Measurements from ENCODE around the gene GLCCI1. TPM values are rescaled to one million over a fixed set of nuclear protein-coding genes. Genes with fewer than 3 reads are reported as not detected.
A peak's percentile ranks its signal among the peaks of the same experiment; 100 is the strongest.

The GLCCI1 gene
- total RNA-seq, 2 experiments from 2014 or later, result 27.9 to 29.6 TPM

- ChIA-PET CTCF (interaction anchor here (0.7 kb wide), 1 partner anchor 262 kb away, joined by 3 read pairs; no protein-coding TSS in a partner anchor), POLR2A (no interaction called here)
- Mint-ChIP-seq H3K4me1 (peaks cover 21% of the 10 kb centered on the region), H3K27me3 (no peaks in the 10 kb centered on the region), H3K36me3 (ENCODE audit: low read depth) (no peaks in the 10 kb centered on the region), H3K9me3 (no peaks in the 10 kb centered on the region), H3K4me3 (no peak overlapping the region), H3K27ac (no peak overlapping the region)
- DNase-seq, result no peak
Observed at GRCh38 chr7:7938471-7938870, 30.1 kb upstream of the GLCCI1 start.

DNA sequence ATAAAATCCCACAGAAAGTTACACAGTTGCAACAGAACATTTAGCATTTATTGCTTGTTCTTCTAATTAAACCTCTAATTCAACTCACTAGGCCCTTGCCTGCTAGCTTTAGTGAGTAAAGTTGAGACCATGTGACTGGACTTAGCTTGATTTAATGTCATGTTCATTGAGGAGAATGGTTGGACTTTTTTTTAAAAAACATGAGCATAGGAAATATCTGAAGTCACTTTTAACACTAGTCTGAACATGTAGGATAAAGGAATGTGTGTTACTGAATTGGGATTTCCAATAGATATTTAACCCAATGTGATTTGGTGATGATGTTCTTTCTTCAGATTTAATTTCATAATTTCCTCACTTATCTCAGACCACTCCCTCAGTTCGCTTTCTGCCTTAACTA, 24.6 kb upstream of the GLCCI1 start:
- Mint-ChIP-seq H3K27me3 (no peaks in the 10 kb centered on the region), H3K9me3 (no peaks in the 10 kb centered on the region), H3K4me3 (peak overlapping the region; percentile 60), H3K36me3 (ENCODE audit: low read depth) (no peaks in the 10 kb centered on the region), H3K27ac (peak overlapping the region; percentile 91), H3K4me1 (peaks cover 29% of the 10 kb centered on the region)
- POLR2A ChIA-PET, result interaction anchor here (1.2 kb wide), 1 partner anchor 24 kb away, joined by 8 read pairs; the partner anchor contains the start of gene GLCCI1
- CTCF ChIA-PET, result interaction anchor here (0.8 to 1.9 kb wide), 4 partner anchors 9 to 180 kb away, joined by 3 to 6 read pairs (median 4); no protein-coding TSS in a partner anchor
- DNase-seq, result no peak

DNA sequence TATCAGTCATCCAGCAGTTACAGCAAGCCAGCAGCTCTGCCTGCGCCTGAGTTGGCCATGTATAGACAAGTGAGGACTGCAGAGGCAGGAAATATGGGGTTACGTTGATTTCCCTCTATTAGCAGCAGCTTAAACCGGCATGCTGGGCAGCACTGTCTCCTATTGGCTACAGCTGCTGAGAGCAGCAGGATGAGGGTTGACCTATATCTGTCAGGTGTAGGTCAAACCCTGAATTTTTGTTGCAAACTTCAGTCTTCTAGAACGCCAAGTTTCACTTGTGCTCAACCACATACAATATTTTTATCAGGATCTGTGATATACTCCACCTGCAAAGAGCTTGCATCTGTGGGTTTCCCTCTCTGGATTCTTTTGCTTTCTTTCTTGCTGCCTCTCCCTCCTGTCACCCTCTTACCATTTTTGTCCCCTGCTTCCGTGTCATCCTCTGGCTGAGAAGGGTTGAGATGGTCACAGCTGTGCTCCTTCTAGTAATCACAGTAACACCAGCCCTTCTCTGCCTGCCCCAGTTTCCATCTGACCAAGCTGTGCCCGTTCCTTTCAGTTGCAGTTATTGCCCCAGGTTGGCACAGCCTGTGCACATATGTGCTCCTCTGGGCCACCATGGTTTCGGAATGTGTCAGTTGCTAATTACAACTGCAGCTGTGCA, 23.8 kb upstream of the GLCCI1 start:
- POLR2A ChIA-PET, result interaction anchor here (1.2 kb wide), 1 partner anchor 23 kb away, joined by 8 read pairs; the partner anchor contains the start of gene GLCCI1
- peak; percentile 60 for DNase-seq
- H3K9me3 Mint-ChIP-seq, result no peaks in the 10 kb centered on the region
- H3K4me1 Mint-ChIP-seq, result peaks cover 29% of the 10 kb centered on the region
- no peaks in the 10 kb centered on the region for H3K27me3 Mint-ChIP-seq
- H3K4me3 Mint-ChIP-seq, result peak overlapping the region; percentile 60
- CTCF ChIA-PET, result interaction anchor here (0.8 to 1.9 kb wide), 4 partner anchors 8 to 52 kb away, joined by 3 to 6 read pairs (median 4); no protein-coding TSS in a partner anchor
- peak overlapping the region; percentile 91 for H3K27ac Mint-ChIP-seq
- H3K36me3 Mint-ChIP-seq (ENCODE audit: low read depth), result no peaks in the 10 kb centered on the region

DNA sequence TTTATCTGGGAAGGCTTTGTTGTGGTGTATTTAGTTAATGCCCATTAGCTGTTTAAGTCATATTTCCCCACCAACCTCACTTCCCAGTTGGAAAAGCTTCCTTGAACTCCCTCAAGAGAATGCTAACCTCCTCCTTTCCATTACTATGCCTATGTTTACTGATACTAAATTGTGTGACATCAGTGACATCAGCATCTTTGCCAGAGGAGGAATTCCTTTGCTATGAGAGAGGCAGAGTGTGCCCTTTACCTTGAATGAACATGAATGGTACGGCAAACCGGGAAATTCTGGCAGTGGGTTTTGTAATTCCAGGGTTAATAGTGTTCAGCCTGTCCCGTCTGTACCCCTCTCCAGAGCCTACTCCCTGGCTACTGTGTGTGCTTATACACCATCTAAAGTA, 22.1 kb upstream of the GLCCI1 start:
- peaks cover 3% of the 10 kb centered on the region for H3K36me3 Mint-ChIP-seq (ENCODE audit: low read depth)
- ChIA-PET POLR2A (no interaction called here), CTCF (no interaction called here)
- H3K4me1 Mint-ChIP-seq, result peaks cover 29% of the 10 kb centered on the region
- no peak overlapping the region for H3K4me3 Mint-ChIP-seq
- H3K27me3 Mint-ChIP-seq, result no peaks in the 10 kb centered on the region
- H3K9me3 Mint-ChIP-seq, result peaks cover 9% of the 10 kb centered on the region
- no peak for DNase-seq
- no peak overlapping the region for H3K27ac Mint-ChIP-seq

GRCh38 chr7:7948232-7948631, 20.4 kb upstream of the GLCCI1 start:
- CTCF ChIA-PET, result interaction anchor here (1.4 kb wide), 1 partner anchor 18 kb away, joined by 3 read pairs; no protein-coding TSS in a partner anchor
- POLR2A ChIA-PET, result no interaction called here

DNA sequence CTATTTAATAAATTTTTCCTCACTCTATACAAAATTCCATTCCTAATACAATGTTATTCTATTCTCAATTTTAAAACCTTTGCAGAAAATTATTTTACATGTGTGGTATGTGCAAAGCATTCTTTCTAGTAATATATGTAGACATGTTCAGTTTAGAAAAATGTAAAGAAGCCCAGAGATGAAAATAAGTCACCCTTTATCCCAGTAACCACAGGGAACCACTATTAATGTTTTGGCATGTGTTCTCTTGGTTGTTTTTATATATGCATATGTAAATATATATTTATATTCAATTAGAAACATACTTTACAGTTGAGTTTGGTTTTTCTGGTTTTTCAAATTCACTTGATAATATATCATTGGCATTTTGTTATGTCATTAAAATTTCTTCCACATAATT, 14.8 kb upstream of the GLCCI1 start:
- ChIA-PET CTCF (interaction anchor here (1.1 to 1.6 kb wide), 3 partner anchors 9 to 16 kb away, joined by 5 to 8 read pairs (median 6); no protein-coding TSS in a partner anchor), POLR2A (no interaction called here)
- DNase-seq, result no peak
- H3K4me3 Mint-ChIP-seq, result no peak overlapping the region
- H3K4me1 Mint-ChIP-seq, result no peaks in the 10 kb centered on the region
- H3K27ac Mint-ChIP-seq, result no peak overlapping the region
- H3K36me3 Mint-ChIP-seq (ENCODE audit: low read depth), result peaks cover 10% of the 10 kb centered on the region
- peaks cover 11% of the 10 kb centered on the region for H3K9me3 Mint-ChIP-seq
- no peaks in the 10 kb centered on the region for H3K27me3 Mint-ChIP-seq

More at GRCh38 chr7:7948232-7948631, 20.4 kb upstream of the GLCCI1 start:
- H3K36me3 Mint-ChIP-seq (ENCODE audit: low read depth), result peaks cover 6% of the 10 kb centered on the region
- peaks cover 27% of the 10 kb centered on the region for H3K4me1 Mint-ChIP-seq
- H3K4me3 Mint-ChIP-seq, result no peak overlapping the region
- H3K27ac Mint-ChIP-seq, result no peak overlapping the region
- no peak for DNase-seq
- H3K9me3 Mint-ChIP-seq, result peaks cover 11% of the 10 kb centered on the region
- H3K27me3 Mint-ChIP-seq, result no peaks in the 10 kb centered on the region

DNA sequence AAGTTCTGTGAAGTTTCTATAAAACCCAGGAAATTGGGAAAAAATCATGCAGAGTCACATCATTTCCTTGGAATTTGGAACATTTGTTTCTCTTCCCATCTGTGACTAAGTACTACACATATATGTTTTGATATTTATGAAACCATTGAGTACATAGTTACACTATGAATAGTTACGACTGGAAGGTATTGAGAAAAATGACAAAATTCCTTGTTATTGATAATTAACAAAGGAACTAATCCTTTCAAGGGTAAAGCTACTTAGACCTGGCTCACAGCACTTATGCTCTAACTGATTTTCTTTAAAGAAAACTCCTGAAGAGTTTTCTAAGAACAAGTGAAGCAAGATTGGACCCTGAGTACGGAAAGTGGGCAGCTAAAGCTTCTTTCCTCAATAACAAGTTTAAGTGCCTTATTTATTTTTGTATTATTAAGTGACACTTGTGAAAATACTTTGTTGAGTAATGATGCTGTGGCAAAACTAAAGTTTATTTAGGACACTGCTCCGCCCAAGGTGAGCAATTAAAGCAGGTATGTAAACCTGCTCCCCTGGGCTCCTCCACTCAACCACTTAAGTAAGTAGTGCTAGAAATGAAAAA, 12.0 kb upstream of the GLCCI1 start:
- H3K36me3 Mint-ChIP-seq (ENCODE audit: low read depth), result peaks cover 7% of the 10 kb centered on the region
- no peaks in the 10 kb centered on the region for H3K4me1 Mint-ChIP-seq
- POLR2A ChIA-PET, result no interaction called here
- H3K27me3 Mint-ChIP-seq, result no peaks in the 10 kb centered on the region
- H3K4me3 Mint-ChIP-seq, result no peak overlapping the region
- H3K9me3 Mint-ChIP-seq, result peaks cover under 1% of the 10 kb centered on the region
- no peak for DNase-seq
- CTCF ChIA-PET, result interaction anchor here (1.0 kb wide), 1 partner anchor 25 kb away, joined by 4 read pairs; no protein-coding TSS in a partner anchor
- no peak overlapping the region for H3K27ac Mint-ChIP-seq

- H3K36me3 Mint-ChIP-seq (ENCODE audit: low read depth), result peaks cover 4% of the 10 kb centered on the region
- H3K27me3 Mint-ChIP-seq, result no peaks in the 10 kb centered on the region
- DNase-seq, result no peak
- H3K27ac Mint-ChIP-seq, result no peak overlapping the region
- H3K4me1 Mint-ChIP-seq, result no peaks in the 10 kb centered on the region
- no peak overlapping the region for H3K4me3 Mint-ChIP-seq
- POLR2A ChIA-PET, result no interaction called here
- no peaks in the 10 kb centered on the region for H3K9me3 Mint-ChIP-seq
- CTCF ChIA-PET, result interaction anchor here (1.0 to 1.7 kb wide), 2 partner anchors 12 to 13 kb away, joined by 3 to 5 read pairs; no protein-coding TSS in a partner anchor
Observed at GRCh38 chr7:7957513-7957912, 11.1 kb upstream of the GLCCI1 start.

- H3K27me3 Mint-ChIP-seq, result no peaks in the 10 kb centered on the region
- ChIA-PET CTCF (interaction anchor here (0.6 kb wide), 1 partner anchor 310 kb away, joined by 3 read pairs; no protein-coding TSS in a partner anchor), POLR2A (no interaction called here)
- H3K4me3 Mint-ChIP-seq, result no peak overlapping the region
- peaks cover 2% of the 10 kb centered on the region for H3K36me3 Mint-ChIP-seq (ENCODE audit: low read depth)
- H3K27ac Mint-ChIP-seq, result no peak overlapping the region
- H3K4me1 Mint-ChIP-seq, result peaks cover 4% of the 10 kb centered on the region
- DNase-seq, result no peak
- no peaks in the 10 kb centered on the region for H3K9me3 Mint-ChIP-seq
Observed at GRCh38 chr7:7959979-7960670, 8.5 kb upstream of the GLCCI1 start.

GRCh38 chr7:7962851-7963250, 5.7 kb upstream of the GLCCI1 start:
- Mint-ChIP-seq H3K4me3 (no peak overlapping the region), H3K4me1 (peaks cover 16% of the 10 kb centered on the region), H3K9me3 (no peaks in the 10 kb centered on the region), H3K27me3 (no peaks in the 10 kb centered on the region), H3K27ac (no peak overlapping the region), H3K36me3 (ENCODE audit: low read depth) (no peaks in the 10 kb centered on the region)
- CTCF ChIA-PET, result interaction anchor here (0.6 to 1.1 kb wide), 3 partner anchors 11 to 788 kb away, joined by 3 read pairs; no protein-coding TSS in a partner anchor
- POLR2A ChIA-PET, result no interaction called here
- DNase-seq, result no peak

GRCh38 chr7:7964250-7964649, 4.3 kb upstream of the GLCCI1 start:
- H3K27me3 Mint-ChIP-seq, result no peaks in the 10 kb centered on the region
- DNase-seq, result no peak
- H3K27ac Mint-ChIP-seq, result no peak overlapping the region
- H3K36me3 Mint-ChIP-seq (ENCODE audit: low read depth), result no peaks in the 10 kb centered on the region
- H3K9me3 Mint-ChIP-seq, result no peaks in the 10 kb centered on the region
- POLR2A ChIA-PET, result no interaction called here
- no peak overlapping the region for H3K4me3 Mint-ChIP-seq
- CTCF ChIA-PET, result interaction anchor here (0.9 kb wide), 1 partner anchor 17 kb away, joined by 3 read pairs; no protein-coding TSS in a partner anchor
- H3K4me1 Mint-ChIP-seq, result peaks cover 17% of the 10 kb centered on the region

DNA sequence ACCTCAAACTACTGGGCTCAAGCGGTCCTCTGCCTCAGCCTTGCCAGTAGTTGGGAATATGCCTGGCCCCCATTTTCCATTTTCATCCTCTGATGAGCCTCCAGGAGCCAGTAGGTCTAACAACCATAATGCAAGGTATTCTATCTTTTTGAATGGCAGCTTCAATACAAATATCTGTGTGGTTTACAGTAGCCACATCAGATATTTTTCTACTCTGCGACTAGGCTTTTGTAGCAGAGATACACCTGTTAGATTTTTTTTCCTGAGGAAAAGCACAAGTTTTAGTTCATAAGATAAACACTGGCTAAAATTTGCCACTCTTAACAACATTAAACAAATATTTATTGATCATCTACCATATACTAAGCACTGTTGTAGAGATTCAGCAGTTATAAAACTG, 3.9 kb upstream of the GLCCI1 start:
- DNase-seq, result no peak
- Mint-ChIP-seq H3K4me1 (peaks cover 17% of the 10 kb centered on the region), H3K27me3 (no peaks in the 10 kb centered on the region), H3K36me3 (ENCODE audit: low read depth) (no peaks in the 10 kb centered on the region), H3K4me3 (no peak overlapping the region), H3K27ac (no peak overlapping the region), H3K9me3 (no peaks in the 10 kb centered on the region)
- ChIA-PET POLR2A (no interaction called here), CTCF (interaction anchor here (0.9 kb wide), 1 partner anchor 17 kb away, joined by 3 read pairs; no protein-coding TSS in a partner anchor)

Measured in activated CD4-positive, alpha-beta T cell treated with anti-CD3 and anti-CD28 coated beads, Interleukin-2, amount 10 ng/mL, durations not matched to agents 7 days and 5 days (primary cell).